ENCODE results near the gene HDDC2.

Gene HDDC2

GRCh38 chr6:125301435-125302391, at the start of gene HDDC2:
TSS of gene HDDC2 (minus strand) at chr6:125301967. CDS start at chr6:125301932, 35 bp downstream.
- in situ Hi-C loops (cut with MboI; ENCODE audit: low sequenced_read_pairs) = loop anchor here (10.0 kb wide), 1 partner anchor 673 kb away; no protein-coding TSS in a partner anchor

GRCh38 chr6:125346926-125347563, 45.3 kb upstream of the HDDC2 start:
- in situ Hi-C loops (cut with MboI; ENCODE audit: low sequenced_read_pairs) = no loop called here

GRCh38 chr6:125346201-125346925, 44.6 kb upstream of the HDDC2 start:
- in situ Hi-C loops (cut with MboI; ENCODE audit: low sequenced_read_pairs) = no loop called here

- in situ Hi-C loops (cut with MboI; ENCODE audit: low sequenced_read_pairs) = no loop called here
These were observed 39.7 kb upstream of the HDDC2 start for GRCh38 chr6:125341460-125341859.

- in situ Hi-C loops (cut with MboI; ENCODE audit: low sequenced_read_pairs) = no loop called here
These were observed 39.2 kb upstream of the HDDC2 start for GRCh38 chr6:125340991-125341390.

- in situ Hi-C loops (cut with MboI; ENCODE audit: low sequenced_read_pairs) = no loop called here
These were observed 38.5 kb upstream of the HDDC2 start for GRCh38 chr6:125340175-125340835.

- in situ Hi-C loops (cut with MboI; ENCODE audit: low sequenced_read_pairs) = no loop called here
These were observed 37.9 kb upstream of the HDDC2 start for GRCh38 chr6:125339653-125340052.

GRCh38 chr6:125338381-125338780, 36.6 kb upstream of the HDDC2 start:
- in situ Hi-C loops (cut with MboI; ENCODE audit: low sequenced_read_pairs) = no loop called here

GRCh38 chr6:125337706-125338105, 35.9 kb upstream of the HDDC2 start:
- in situ Hi-C loops (cut with MboI; ENCODE audit: low sequenced_read_pairs) = no loop called here

- in situ Hi-C loops (cut with MboI; ENCODE audit: low sequenced_read_pairs) = no loop called here
These were observed 30.9 kb upstream of the HDDC2 start for GRCh38 chr6:125332664-125333063.

- in situ Hi-C loops (cut with MboI; ENCODE audit: low sequenced_read_pairs) = no loop called here
These were observed 23.8 kb upstream of the HDDC2 start for GRCh38 chr6:125325586-125325985.

GRCh38 chr6:125323376-125323775, 21.6 kb upstream of the HDDC2 start:
- in situ Hi-C loops (cut with MboI; ENCODE audit: low sequenced_read_pairs) = no loop called here

- in situ Hi-C loops (cut with MboI; ENCODE audit: low sequenced_read_pairs) = loop anchor here (10.0 kb wide), 1 partner anchor 448 kb away; no protein-coding TSS in a partner anchor
These were observed 14.9 kb upstream of the HDDC2 start for GRCh38 chr6:125316621-125317020.

GRCh38 chr6:125315548-125315947, 13.8 kb upstream of the HDDC2 start:
- in situ Hi-C loops (cut with MboI; ENCODE audit: low sequenced_read_pairs) = loop anchor here (10.0 kb wide), 1 partner anchor 449 kb away; no protein-coding TSS in a partner anchor

- in situ Hi-C loops (cut with MboI; ENCODE audit: low sequenced_read_pairs) = loop anchor here (10.0 kb wide), 1 partner anchor 451 kb away; no protein-coding TSS in a partner anchor
These were observed 12.3 kb upstream of the HDDC2 start for GRCh38 chr6:125314009-125314581.

- in situ Hi-C loops (cut with MboI; ENCODE audit: low sequenced_read_pairs) = loop anchor here (10.0 kb wide), 1 partner anchor 452 kb away; no protein-coding TSS in a partner anchor
These were observed 11.2 kb upstream of the HDDC2 start for GRCh38 chr6:125312950-125313349.

GRCh38 chr6:125312478-125312877, 10.7 kb upstream of the HDDC2 start:
- in situ Hi-C loops (cut with MboI; ENCODE audit: low sequenced_read_pairs) = loop anchor here (10.0 kb wide), 1 partner anchor 452 kb away; no protein-coding TSS in a partner anchor

GRCh38 chr6:125310994-125311649, 9.4 kb upstream of the HDDC2 start:
- in situ Hi-C loops (cut with MboI; ENCODE audit: low sequenced_read_pairs) = loop anchor here (10.0 kb wide), 1 partner anchor 454 kb away; no protein-coding TSS in a partner anchor

- in situ Hi-C loops (cut with MboI; ENCODE audit: low sequenced_read_pairs) = loop anchor here (10.0 kb wide), 1 partner anchor 667 kb away; no protein-coding TSS in a partner anchor
These were observed 6.3 kb upstream of the HDDC2 start for GRCh38 chr6:125307964-125308615.
